PFSK-1 (cell line): ENCODE measurements around the gene HOXB13.

Experiments
- FOXP2 ChIP-seq: optimal IDR thresholded peaks from 2 replicates; pipeline ENCODE3; 2011; ENCODE audit warnings: borderline replicate concordance, control low read depth, inconsistent platforms; ENCODE audit not compliant: insufficient read depth; ENCODE audit errors: extremely low read length, extremely low read depth
- POLR2AphosphoS5 ChIP-seq: IDR thresholded peaks from 2 replicates; pipeline ENCODE4 v1.6.1; 2012; ENCODE audit warnings: low read depth, mild to moderate bottlenecking, control low read depth, low read length, moderate library complexity
- REST ChIP-seq, 2 experiments: IDR thresholded peaks; 2 replicates each; pipeline versions ENCODE4 v1.6.1 to v1.8.0; 2011 to 2012; ENCODE audit warnings: low read depth in 2 of 2, low read length in 2 of 2, control low read depth in 1 of 2, inconsistent platforms in 1 of 2, mild to moderate bottlenecking in 1 of 2, moderate library complexity in 1 of 2; ENCODE audit not compliant: insufficient read depth in 1 of 2
- SIN3A ChIP-seq: IDR thresholded peaks from 2 replicates; pipeline ENCODE4 v1.6.1; 2012; ENCODE audit warnings: mild to moderate bottlenecking, low read length, moderate library complexity, borderline replicate concordance; ENCODE audit not compliant: insufficient read depth
- TAF1 ChIP-seq: IDR thresholded peaks from 2 replicates; pipeline ENCODE4 v1.6.1; 2012; ENCODE audit warnings: low read length, control low read depth, borderline replicate concordance; ENCODE audit not compliant: insufficient read depth

Gene HOXB13

GRCh38 chr17:48715496-48716399 lies 12.8 kb downstream of the HOXB13 start:
- TF ChIP-seq FOXP2 (no peak), POLR2AphosphoS5 (no peak), REST (IDR thresholded peaks at IDR 0.05; ENCODE audit: insufficient read depth in 1 of 2, low read depth in 2 of 2, low read length in 2 of 2) (no peak), SIN3A (no peak), TAF1 (no peak)

GRCh38 chr17:48711128-48711527 lies 17.4 kb downstream of the HOXB13 start:
- TF ChIP-seq POLR2AphosphoS5 = no peak
- TF ChIP-seq SIN3A = no peak
- no peak for TF ChIP-seq FOXP2
- no peak for TF ChIP-seq TAF1
- TF ChIP-seq REST (IDR thresholded peaks at IDR 0.05; ENCODE audit: insufficient read depth in 1 of 2, low read depth in 2 of 2, low read length in 2 of 2) = no peak

- TF ChIP-seq TAF1 (no peak), SIN3A (no peak), FOXP2 (no peak), POLR2AphosphoS5 (no peak), REST (IDR thresholded peaks at IDR 0.05; ENCODE audit: insufficient read depth in 1 of 2, low read depth in 2 of 2, low read length in 2 of 2) (no peak)
Observed at GRCh38 chr17:48704361-48705248, 23.9 kb downstream of the HOXB13 start.

- TF ChIP-seq POLR2AphosphoS5 = no peak
Observed at GRCh38 chr17:48701864-48702532, 26.6 kb downstream of the HOXB13 start.

GRCh38 chr17:48693178-48693577 lies 35.4 kb downstream of the HOXB13 start:
- no peak for TF ChIP-seq FOXP2
- no peak for TF ChIP-seq POLR2AphosphoS5
- no peak for TF ChIP-seq REST (IDR thresholded peaks at IDR 0.05; ENCODE audit: insufficient read depth in 1 of 2, low read depth in 2 of 2, low read length in 2 of 2)
- no peak for TF ChIP-seq TAF1
- no peak for TF ChIP-seq SIN3A
